Activated T-cell treated with anti-CD3 and anti-CD28 coated beads, Interleukin-2, amount 50 U/mL, for 72 hours (primary cell): Measurements from ENCODE around the gene RAB4A. TPM values are rescaled to one million over a fixed set of nuclear protein-coding genes. Genes with fewer than 3 reads are reported as not detected.
A peak's percentile ranks its signal among the peaks of the same experiment; 100 is the strongest.

Source experiments
- ATAC-seq, 2 donors: fragments of 150-1000 bp; cut with Tn5 transposase; replicated peaks in 1 of 2; 2 replicates each; pipeline ENCODE4 v1.10.0; 2021; ENCODE audit warnings: moderate library complexity in 2 of 2, mild to moderate bottlenecking in 1 of 2
- DNase-seq, 2 donors: peaks; one replicate each; pipeline ENCODE4 v3.0.0; 2021 to 2022; ENCODE audit warnings: mixed read lengths in 1 of 2
- H3K27ac Mint-ChIP-seq: one replicate; pipeline ENCODE4 v1.8.0; 2022; ENCODE audit warnings: mild to moderate bottlenecking, moderate library complexity, mixed read lengths
- H3K27me3 Mint-ChIP-seq: one replicate; pipeline ENCODE4 v1.8.0; 2022; ENCODE audit warnings: low read depth, mixed read lengths
- H3K36me3 Mint-ChIP-seq, 2 donors: one replicate each; pipeline ENCODE4 v1.8.0; 2022; ENCODE audit warnings: mixed read lengths in 2 of 2, mild to moderate bottlenecking in 1 of 2; ENCODE audit not compliant: insufficient read depth in 2 of 2
- H3K4me1 Mint-ChIP-seq: one replicate; pipeline ENCODE4 v1.8.0; 2022; ENCODE audit warnings: low read depth, mixed read lengths
- H3K4me3 Mint-ChIP-seq, 2 donors: one replicate each; pipeline ENCODE4 v1.8.0; 2022; ENCODE audit warnings: mild to moderate bottlenecking in 2 of 2, mixed read lengths in 2 of 2, moderate library complexity in 2 of 2
- H3K9me3 Mint-ChIP-seq, 2 donors: one replicate each; pipeline ENCODE4 v1.8.0; 2022; ENCODE audit warnings: mixed read lengths in 2 of 2
- total RNA-seq, 2 donors: library from RNA; stranded (reverse); gene quantifications; one replicate each; pipeline ENCODE4 v1.2.3, GENCODE V29; 2022

Gene RAB4A
- total RNA-seq, 2 donors from 2014 or later, result 31.7 to 32.3 TPM

DNA sequence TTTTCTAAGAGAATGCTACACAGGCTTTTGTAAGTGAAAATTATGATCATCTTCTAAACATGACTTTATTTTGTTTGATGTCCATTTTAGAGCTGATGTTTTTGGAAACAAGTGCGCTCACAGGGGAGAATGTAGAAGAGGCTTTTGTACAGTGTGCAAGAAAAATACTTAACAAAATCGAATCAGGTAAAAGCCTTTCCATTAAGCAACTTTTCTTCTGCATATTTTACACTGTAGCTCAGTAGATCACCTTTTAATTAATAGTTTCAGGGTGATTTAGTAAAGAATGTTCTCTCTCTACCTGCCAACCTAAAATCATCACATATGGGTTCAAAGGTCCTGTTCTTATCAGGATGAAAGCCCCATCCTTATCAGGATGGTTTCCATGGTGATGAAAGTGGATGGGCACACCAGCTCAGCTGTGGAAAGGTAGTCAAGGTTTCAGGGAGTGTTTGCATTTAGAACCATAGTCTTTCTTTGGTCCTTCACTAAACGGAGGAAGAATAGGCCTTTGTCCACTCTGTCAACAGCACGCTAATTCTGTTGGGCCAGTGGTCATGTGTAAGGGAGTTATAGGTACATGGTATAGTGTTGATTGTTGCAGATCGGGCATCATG, 28.1 kb downstream of the RAB4A start:
- Mint-ChIP-seq H3K4me1 (peaks cover 6% of the 10 kb centered on the region), H3K27me3 (no peaks in the 10 kb centered on the region), H3K9me3 (no peaks in the 10 kb centered on the region), H3K36me3 (peaks cover 4 to 9% of the 10 kb centered on the region in 2 donors), H3K4me3 (no peak overlapping the region), H3K27ac (no peak overlapping the region)
- DNase-seq (no peak), ATAC-seq (no peak)

DNA sequence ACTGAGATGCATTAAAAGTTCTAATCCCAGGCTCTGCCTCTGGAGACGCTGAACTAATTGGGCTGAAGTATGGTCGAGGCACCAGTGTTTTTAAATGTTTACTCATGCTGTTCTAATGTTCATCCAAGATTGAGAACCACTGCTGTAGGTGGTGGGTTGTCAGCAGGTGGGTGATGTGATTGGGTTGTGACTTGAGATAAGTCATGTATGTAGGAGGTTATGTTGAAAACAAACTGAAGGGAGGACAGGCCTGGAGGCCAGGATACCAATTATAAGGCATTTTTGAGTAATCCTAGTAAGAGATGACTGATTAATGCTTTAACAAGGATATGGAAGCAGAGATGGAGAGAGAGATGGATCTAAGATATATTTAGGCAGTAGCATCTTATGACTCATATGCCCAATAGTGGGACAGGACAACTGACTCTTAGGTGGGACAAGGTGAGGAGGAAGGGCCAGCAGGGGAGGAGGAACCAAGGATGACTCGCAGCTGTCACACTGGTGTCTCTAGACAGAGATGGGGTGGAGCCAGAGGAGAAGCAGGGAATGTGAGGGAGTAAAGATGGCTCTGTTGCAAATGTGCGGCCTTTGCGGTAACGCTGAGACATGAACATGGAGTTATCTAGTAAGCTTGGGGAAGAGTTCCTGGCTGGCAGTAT, 29.3 kb downstream of the RAB4A start:
- ATAC-seq (peak in 1 of 2 donors; percentile 55), DNase-seq (no peak)
- Mint-ChIP-seq H3K4me1 (peaks cover 6% of the 10 kb centered on the region), H3K9me3 (no peaks in the 10 kb centered on the region), H3K27me3 (no peaks in the 10 kb centered on the region), H3K4me3 (no peak overlapping the region), H3K27ac (peak overlapping the region; percentile 28), H3K36me3 (peaks cover 4 to 9% of the 10 kb centered on the region in 2 donors)

DNA sequence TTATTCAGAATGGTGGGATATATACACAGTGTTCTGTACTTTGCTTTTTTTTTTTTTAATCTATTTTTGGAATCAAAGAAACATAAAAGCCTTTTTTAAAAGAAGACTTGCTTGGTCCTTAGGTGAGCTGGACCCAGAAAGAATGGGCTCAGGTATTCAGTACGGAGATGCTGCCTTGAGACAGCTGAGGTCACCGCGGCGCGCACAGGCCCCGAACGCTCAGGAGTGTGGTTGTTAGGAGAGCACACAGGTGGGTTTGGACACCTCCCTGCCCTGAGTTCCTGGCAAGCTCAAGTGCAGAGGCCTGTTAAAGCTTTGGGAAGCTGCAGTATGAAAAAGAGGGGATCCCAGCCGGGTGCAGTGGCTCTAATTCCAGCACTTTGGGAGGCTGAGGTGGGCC, 31.8 kb downstream of the RAB4A start:
- DNase-seq, result no peak
- no peaks in the 10 kb centered on the region for H3K9me3 Mint-ChIP-seq
- ATAC-seq, result no peak
- H3K4me1 Mint-ChIP-seq, result peaks cover 6% of the 10 kb centered on the region
- no peaks in the 10 kb centered on the region for H3K27me3 Mint-ChIP-seq
- H3K4me3 Mint-ChIP-seq, result no peak overlapping the region
- H3K27ac Mint-ChIP-seq, result no peak overlapping the region
- H3K36me3 Mint-ChIP-seq, result peaks cover 4 to 9% of the 10 kb centered on the region in 2 donors

DNA sequence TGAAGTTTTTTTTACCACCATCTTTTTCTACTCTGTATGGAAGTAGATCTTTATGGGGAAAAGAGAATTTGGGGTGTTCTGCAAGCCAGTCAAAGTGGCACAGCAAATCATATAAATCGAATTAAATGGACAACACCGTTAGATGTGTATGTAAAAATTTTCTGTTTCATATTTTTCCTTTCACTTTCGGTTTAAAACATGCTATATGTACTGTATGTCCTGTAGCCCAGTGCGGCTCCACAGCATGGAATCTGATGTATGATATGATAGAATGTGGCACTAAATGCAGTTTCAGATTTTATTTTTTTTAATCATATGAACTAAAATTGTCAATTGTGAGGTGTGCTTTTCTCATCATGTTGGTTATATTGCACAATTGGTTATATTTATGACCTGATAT, 32.9 kb downstream of the RAB4A start:
- Mint-ChIP-seq H3K4me3 (no peak overlapping the region), H3K36me3 (peaks cover 4 to 12% of the 10 kb centered on the region in 2 donors), H3K27ac (no peak overlapping the region), H3K4me1 (peaks cover 6% of the 10 kb centered on the region), H3K9me3 (no peaks in the 10 kb centered on the region), H3K27me3 (no peaks in the 10 kb centered on the region)
- DNase-seq (no peak), ATAC-seq (no peak)

DNA sequence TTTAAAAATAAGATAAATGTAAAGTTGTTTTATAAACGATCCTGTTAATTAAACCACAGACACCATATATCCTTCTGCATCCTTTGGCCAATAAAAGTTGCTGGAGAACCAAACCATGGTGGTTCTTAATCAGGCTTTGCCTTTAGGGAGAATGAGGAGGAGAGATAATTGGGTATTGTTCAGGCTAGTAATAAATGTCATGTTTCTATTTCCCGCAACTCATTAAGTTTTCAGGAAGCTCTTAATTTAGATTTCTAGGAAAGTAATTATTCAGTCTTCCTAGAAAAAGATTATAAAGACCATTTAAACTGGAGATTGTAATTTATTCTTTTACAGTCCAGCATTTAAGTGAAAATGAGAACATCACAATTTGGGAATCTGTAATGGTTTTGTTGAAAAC, 34.5 kb downstream of the RAB4A start:
- Mint-ChIP-seq H3K9me3 (no peaks in the 10 kb centered on the region), H3K4me3 (no peak overlapping the region), H3K27me3 (no peaks in the 10 kb centered on the region), H3K27ac (no peak overlapping the region), H3K4me1 (peaks cover 6% of the 10 kb centered on the region), H3K36me3 (peaks cover 0 to 5% of the 10 kb centered on the region in 2 donors)
- no peak for ATAC-seq
- no peak for DNase-seq

DNA sequence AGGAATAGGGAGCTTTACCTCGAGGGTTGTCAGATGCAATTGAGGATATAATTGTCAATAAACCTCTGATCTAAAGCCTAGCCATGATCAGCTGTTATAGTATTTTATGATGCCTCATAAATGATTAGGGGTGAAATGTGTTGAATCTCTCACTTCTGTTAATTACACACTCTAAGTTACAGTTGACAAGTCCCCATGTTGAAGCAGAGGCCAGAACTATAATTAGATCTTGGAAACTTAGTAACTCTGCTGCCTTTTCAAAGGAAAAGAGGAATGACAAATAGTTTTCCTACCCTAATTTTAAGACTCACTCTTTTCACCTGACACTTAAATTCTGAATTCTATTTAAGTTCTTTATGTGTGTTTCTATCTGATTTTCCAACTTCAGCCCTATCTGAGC, 38.2 kb downstream of the RAB4A start:
- ATAC-seq (no peak), DNase-seq (no peak)
- H3K27me3 Mint-ChIP-seq, result no peaks in the 10 kb centered on the region
- peaks cover 0 to 5% of the 10 kb centered on the region in 2 donors for H3K36me3 Mint-ChIP-seq
- no peaks in the 10 kb centered on the region for H3K9me3 Mint-ChIP-seq
- no peak overlapping the region for H3K27ac Mint-ChIP-seq
- H3K4me1 Mint-ChIP-seq, result no peaks in the 10 kb centered on the region
- no peak overlapping the region for H3K4me3 Mint-ChIP-seq

DNA sequence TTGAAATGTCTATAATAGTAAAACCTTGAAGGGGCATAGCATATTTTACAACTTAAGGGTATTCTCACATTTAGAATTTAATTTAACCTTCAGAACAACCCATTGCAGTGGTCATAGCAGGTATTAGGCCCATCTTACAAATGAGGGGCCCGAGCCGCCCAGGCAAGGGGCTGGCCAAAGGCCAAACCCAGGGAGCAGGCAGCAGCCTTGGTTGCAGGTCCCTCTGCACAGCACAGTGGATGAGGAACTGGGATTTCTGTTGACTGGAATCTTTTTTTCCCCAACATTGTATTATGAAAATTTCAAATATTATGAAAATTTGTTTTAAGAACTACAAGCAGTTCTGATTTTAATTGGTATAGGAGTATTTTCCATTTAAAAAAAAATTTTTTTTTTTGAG, 38.8 kb downstream of the RAB4A start:
- DNase-seq (no peak), ATAC-seq (no peak)
- Mint-ChIP-seq H3K27ac (no peak overlapping the region), H3K9me3 (no peaks in the 10 kb centered on the region), H3K4me1 (no peaks in the 10 kb centered on the region), H3K27me3 (no peaks in the 10 kb centered on the region), H3K4me3 (no peak overlapping the region), H3K36me3 (peaks cover 0 to 5% of the 10 kb centered on the region in 2 donors)

DNA sequence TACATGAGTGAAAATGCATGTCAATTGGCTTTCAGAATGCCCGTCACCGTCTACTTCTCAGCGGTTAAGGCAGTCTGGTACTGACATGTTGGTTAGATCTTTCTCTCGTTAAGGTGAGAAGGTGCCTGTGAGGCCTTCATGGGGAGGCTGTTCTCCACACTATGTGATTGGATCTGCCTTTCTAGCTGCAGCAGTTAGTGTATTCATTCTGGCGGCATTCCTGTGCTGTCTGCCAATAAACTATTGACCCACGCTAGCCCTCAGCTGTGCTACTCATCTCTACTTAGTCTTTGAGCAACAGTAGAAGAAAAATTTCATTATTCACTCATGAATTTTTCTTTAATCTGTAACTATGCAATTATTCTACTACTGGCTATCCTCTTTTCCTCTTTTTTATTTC, 39.9 kb downstream of the RAB4A start:
- no peak overlapping the region for H3K27ac Mint-ChIP-seq
- no peaks in the 10 kb centered on the region for H3K9me3 Mint-ChIP-seq
- H3K4me3 Mint-ChIP-seq, result no peak overlapping the region
- ATAC-seq, result no peak
- no peak for DNase-seq
- no peaks in the 10 kb centered on the region for H3K4me1 Mint-ChIP-seq
- no peaks in the 10 kb centered on the region for H3K27me3 Mint-ChIP-seq
- H3K36me3 Mint-ChIP-seq, result peaks cover 0 to 5% of the 10 kb centered on the region in 2 donors

DNA sequence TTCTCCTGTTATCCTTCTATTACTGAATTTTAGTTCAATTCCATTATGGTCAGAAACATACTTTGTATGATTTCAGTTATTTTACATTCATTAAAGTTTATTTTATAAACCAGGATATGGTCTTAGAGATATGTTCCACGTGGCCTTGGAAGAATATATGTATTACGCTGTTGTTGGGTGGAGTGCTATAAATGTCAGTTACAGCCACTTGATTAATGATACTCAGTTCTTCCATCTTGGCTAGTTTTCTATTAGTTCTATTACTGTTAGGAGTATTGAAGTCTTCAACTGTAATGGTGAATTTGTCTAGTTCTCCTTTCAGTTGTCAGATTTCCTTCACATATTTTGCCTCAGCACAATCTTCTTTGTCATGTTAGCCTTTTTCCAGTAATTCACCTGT, 45.3 kb downstream of the RAB4A start:
- H3K36me3 Mint-ChIP-seq, result peaks cover 0 to 4% of the 10 kb centered on the region in 2 donors
- H3K27ac Mint-ChIP-seq, result no peak overlapping the region
- no peaks in the 10 kb centered on the region for H3K9me3 Mint-ChIP-seq
- no peaks in the 10 kb centered on the region for H3K27me3 Mint-ChIP-seq
- ATAC-seq (no peak), DNase-seq (no peak)
- no peaks in the 10 kb centered on the region for H3K4me1 Mint-ChIP-seq
- no peak overlapping the region for H3K4me3 Mint-ChIP-seq

DNA sequence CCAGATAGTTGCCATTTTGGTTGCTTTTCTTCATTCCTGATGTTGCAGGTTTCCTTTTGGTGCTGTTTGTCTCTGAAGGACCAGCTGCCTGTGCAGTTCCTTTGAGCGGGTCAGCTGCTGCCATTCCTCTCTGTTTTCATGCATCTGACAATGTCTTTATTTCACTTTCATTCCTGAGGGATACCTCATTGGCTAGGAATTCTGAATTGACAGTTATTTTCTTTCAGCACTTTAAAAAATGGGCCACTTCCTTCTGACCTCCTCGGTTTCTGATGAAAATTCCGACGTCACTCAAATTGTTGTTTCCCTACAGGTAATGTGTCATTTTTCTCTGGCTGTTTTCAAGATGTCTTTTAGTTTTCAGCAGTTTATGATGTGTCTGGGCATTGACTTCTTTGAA, 47.1 kb downstream of the RAB4A start:
- ATAC-seq (no peak), DNase-seq (no peak)
- peak overlapping the region; percentile 68 for H3K27ac Mint-ChIP-seq
- H3K36me3 Mint-ChIP-seq, result peaks cover 0 to 4% of the 10 kb centered on the region in 2 donors
- no peaks in the 10 kb centered on the region for H3K9me3 Mint-ChIP-seq
- H3K4me1 Mint-ChIP-seq, result no peaks in the 10 kb centered on the region
- no peaks in the 10 kb centered on the region for H3K27me3 Mint-ChIP-seq
- no peak overlapping the region for H3K4me3 Mint-ChIP-seq

DNA sequence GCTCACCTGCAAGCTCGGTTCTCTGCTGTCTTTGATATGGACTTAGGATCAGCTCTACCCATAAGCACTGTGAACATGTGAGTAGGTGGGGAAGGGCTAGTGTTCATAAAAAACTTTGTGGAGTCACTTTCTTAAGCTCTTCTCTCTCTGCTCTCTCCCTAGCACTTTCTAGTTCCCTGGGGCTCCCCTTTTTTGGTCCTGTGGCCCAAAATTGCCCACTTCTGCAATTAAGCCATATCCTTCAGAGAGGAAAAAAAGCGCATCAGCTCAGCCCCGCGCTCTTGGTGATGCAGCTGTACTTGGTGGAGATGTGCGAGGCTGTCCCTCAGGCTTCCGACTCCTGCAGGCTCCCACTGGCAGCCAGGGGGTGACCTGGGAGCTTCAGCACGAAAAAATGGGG, 48.6 kb downstream of the RAB4A start:
- H3K4me1 Mint-ChIP-seq, result no peaks in the 10 kb centered on the region
- H3K9me3 Mint-ChIP-seq, result no peaks in the 10 kb centered on the region
- H3K27ac Mint-ChIP-seq, result no peak overlapping the region
- no peak for DNase-seq
- H3K36me3 Mint-ChIP-seq, result peaks cover 0 to 4% of the 10 kb centered on the region in 2 donors
- H3K4me3 Mint-ChIP-seq, result no peak overlapping the region
- no peaks in the 10 kb centered on the region for H3K27me3 Mint-ChIP-seq
- ATAC-seq, result no peak

DNA sequence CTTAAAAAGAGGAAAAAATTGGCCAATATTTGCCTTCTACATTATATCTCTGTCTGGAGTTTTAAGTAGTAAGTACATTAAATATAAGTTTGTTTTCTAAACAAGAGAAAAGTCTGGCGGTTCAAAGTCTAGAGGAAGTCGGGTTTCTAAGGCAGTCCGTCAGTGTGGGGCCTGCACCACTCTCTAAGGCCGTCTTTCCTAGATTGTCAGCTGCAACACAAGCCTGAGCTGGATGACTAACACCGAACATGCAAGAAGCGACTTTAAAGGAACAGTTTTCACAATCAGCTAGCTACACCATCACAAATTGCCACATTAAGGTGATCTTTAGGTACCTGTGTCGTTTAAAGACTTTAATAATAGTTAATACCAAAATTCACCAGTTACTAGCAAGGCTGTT, 52.3 kb downstream of the RAB4A start:
- no peak for DNase-seq
- Mint-ChIP-seq H3K27me3 (no peaks in the 10 kb centered on the region), H3K36me3 (peaks cover 1 to 4% of the 10 kb centered on the region in 2 donors), H3K9me3 (no peaks in the 10 kb centered on the region), H3K4me1 (peaks cover 26% of the 10 kb centered on the region), H3K4me3 (no peak overlapping the region), H3K27ac (no peak overlapping the region)
- no peak for ATAC-seq

DNA sequence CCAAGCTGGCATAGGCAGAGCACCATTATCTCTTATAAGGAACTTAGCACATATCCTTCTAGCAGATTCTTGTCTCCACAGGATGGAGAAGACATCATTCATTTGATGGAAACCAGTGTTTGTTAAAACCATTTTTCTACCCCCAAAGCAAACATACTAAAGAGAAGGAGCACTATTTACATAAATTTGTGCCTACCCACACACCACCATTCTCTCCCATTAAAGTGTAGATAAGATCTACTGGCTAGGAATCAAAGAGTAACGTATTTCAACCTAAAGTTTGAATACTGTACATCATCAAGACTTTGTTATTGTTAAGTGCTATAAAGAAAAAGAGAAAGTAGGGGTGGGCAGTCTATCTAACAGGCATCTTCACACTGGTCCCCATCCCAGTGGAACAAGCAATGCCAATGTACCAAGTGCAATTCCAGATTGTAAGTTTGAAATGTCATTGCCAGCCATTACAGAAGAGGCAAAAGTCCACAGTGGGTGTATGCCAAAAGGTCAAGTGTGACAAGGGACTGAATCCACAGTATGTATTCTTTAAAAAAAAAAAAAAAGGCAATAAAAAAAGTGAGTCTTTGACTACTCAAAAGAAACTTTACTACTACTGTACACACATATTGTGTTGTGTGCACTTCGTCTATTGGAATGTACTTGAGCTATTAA, 53.1 kb downstream of the RAB4A start:
- no peaks in the 10 kb centered on the region for H3K9me3 Mint-ChIP-seq
- ATAC-seq (no peak), DNase-seq (no peak)
- H3K4me1 Mint-ChIP-seq, result peaks cover 26% of the 10 kb centered on the region
- H3K27ac Mint-ChIP-seq, result no peak overlapping the region
- H3K4me3 Mint-ChIP-seq, result no peak overlapping the region
- H3K27me3 Mint-ChIP-seq, result no peaks in the 10 kb centered on the region
- H3K36me3 Mint-ChIP-seq, result peaks cover 1% of the 10 kb centered on the region in 2 donors
